Astrocyte of the cerebellum (primary cell): ENCODE measurements around the gene NR4A1.

Source experiments
- DNase-seq: peaks from one replicate; pipeline ENCODE4 v3.0.0-alpha.2; 2011; ENCODE audit warnings: low read depth
- H3K4me3 ChIP-seq: 2 replicates; pipeline ENCODE4 v1.5.1; 2011; ENCODE audit warnings: mild to moderate bottlenecking, low read depth, low read length, moderate library complexity
- in situ Hi-C: cut with HindIII; loops from 2 replicates; pipeline ENCODE4 v1.10.0; 2017; ENCODE audit warnings: low sequenced_read_pairs
- TF ChIP-seq, protein P1 (sequence below): IDR thresholded peaks from 2 replicates; pipeline ENCODE4 v1.5.1; 2012; ENCODE audit warnings: low read length, low read depth, moderate library complexity, mild to moderate bottlenecking; ENCODE audit errors: missing control alignments

NR4A1 gene

DNA sequence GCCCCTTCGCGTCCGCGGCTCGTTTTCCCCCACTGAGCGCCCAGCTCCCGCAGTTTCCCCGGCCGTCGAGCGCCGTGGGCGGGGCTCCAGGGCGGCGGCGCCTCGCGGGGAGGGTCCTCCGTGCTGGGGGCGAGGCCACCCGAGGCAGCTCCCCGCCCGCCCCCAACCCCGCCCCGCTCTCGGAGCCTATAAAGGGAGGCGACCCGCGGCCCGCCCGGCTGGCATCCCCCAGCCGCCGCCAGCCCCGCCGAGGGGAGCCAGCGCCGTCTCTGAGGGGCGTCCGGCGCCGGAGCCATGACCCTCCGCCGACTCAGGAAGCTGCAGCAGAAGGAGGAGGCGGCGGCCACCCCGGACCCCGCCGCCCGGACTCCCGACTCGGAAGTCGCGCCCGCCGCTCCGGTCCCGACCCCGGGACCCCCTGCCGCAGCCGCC, 44.5 kb upstream of the NR4A1 start, which contains the start of gene TAMALIN:
Gene TAMALIN, plus strand, starts transcription at position 221 of the 432 bp plus-strand sequence. Its CDS starts 74 bp downstream, at position 295.
- H3K4me3 ChIP-seq = peak within 1 kb of the TSS; percentile 65
- no peak for DNase-seq
- TF ChIP-seq, protein P1, sequence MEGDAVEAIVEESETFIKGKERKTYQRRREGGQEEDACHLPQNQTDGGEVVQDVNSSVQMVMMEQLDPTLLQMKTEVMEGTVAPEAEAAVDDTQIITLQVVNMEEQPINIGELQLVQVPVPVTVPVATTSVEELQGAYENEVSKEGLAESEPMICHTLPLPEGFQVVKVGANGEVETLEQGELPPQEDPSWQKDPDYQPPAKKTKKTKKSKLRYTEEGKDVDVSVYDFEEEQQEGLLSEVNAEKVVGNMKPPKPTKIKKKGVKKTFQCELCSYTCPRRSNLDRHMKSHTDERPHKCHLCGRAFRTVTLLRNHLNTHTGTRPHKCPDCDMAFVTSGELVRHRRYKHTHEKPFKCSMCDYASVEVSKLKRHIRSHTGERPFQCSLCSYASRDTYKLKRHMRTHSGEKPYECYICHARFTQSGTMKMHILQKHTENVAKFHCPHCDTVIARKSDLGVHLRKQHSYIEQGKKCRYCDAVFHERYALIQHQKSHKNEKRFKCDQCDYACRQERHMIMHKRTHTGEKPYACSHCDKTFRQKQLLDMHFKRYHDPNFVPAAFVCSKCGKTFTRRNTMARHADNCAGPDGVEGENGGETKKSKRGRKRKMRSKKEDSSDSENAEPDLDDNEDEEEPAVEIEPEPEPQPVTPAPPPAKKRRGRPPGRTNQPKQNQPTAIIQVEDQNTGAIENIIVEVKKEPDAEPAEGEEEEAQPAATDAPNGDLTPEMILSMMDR = no peak
- in situ Hi-C loops = no loop called here

DNA sequence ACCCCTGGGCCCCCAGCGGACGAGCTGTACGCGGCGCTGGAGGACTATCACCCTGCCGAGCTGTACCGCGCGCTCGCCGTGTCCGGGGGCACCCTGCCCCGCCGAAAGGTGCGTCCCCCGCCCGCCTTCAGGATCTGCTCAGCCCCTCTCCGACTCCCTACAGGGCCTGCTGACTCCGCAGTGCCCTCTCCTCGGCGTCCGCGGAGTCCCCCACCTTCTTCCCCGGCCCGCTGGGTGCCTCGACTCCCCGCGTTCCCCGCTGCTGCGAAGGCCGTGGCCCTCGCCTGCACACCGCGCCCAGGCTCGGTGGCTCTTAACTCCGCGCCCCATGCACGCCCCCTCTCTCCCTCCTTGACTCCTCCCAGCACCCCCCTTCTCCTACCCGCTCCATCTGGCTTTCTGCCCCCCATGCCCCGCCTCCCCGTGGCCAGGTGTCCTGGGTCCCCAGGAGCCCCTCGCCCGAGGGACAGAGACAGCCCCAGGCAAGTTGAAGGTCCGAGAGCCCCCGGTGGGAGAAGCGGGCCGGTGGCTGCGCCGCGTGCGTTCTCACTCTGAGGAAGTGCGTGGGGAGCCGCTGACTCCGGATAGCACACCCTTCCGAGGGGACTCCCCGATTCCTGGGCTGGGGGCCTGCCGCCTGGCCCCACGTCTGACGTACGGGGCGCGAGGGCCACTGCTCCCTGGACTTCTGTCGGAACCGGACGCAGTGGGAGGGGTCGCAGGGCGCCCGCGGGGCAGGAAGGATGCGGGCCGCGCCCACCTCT, 43.9 kb upstream of the NR4A1 start:
- peak overlapping the region; percentile 65 for H3K4me3 ChIP-seq
- TF ChIP-seq, protein P1 = no peak
- in situ Hi-C loops = no loop called here
- DNase-seq = no peak

DNA sequence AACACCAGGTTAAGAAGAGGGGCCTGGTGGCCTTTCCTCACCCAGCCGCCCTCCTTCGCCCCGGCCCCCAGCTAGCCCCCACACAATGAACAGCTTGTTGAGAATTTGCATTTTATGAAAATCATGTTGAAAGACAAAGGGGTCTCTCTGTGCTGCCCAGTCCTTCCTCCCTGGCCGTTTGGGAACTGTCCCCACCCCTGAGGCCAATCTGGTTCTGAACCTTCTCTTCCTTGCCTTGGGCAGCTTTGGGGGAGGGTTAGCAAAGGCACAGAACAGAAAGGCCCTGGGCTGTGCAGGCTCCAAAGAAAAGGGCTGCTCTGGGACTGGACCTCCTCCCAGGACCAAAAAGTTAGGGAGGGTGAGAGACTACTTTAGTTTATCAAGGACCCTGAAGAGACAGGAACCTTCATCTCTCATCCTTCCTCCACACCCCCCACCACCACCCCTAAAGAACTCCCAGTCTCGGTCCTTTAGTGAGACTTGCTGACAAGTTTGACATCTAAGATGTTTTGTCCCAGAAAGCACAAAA, 43.2 kb upstream of the NR4A1 start:
- TF ChIP-seq, protein P1 = no peak
- in situ Hi-C loops = no loop called here
- DNase-seq = no peak
- H3K4me3 ChIP-seq = peak overlapping the region; percentile 65

DNA sequence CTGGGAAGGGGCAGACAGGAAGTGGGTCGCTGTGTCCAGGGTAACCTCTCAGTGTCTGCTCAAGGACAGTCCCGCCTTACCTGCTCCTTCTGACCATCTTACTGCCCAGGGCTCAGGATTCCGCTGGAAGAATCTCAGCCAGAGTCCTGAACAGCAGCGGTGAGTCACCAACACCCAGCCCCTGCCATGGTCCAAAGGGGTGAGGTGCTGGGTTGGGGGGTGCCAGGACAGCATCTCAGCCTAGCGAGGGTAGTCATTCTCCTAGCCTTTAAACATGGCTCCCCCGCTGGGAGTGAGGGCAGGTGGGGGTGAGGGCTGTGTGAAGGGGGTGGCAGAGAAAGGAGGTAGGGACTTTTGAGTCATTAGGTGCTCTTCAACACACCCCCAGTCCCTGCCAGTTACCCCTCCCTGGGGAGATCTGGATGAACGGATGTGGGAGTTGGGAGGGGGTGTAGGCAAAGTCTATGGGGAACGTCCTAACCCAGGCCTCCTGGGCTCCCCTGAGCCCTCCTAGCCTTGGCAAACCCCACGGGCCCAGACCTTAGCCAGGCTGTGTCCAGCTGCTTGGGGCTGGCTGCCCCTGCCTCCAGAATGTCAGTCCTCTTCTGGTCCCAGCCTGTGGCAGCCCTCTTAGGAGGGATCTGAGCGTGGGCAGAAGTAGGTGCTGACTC, 42.0 kb upstream of the NR4A1 start:
- TF ChIP-seq, protein P1 = no peak
- H3K4me3 ChIP-seq = no peak overlapping the region
- in situ Hi-C loops = no loop called here
- DNase-seq = no peak

DNA sequence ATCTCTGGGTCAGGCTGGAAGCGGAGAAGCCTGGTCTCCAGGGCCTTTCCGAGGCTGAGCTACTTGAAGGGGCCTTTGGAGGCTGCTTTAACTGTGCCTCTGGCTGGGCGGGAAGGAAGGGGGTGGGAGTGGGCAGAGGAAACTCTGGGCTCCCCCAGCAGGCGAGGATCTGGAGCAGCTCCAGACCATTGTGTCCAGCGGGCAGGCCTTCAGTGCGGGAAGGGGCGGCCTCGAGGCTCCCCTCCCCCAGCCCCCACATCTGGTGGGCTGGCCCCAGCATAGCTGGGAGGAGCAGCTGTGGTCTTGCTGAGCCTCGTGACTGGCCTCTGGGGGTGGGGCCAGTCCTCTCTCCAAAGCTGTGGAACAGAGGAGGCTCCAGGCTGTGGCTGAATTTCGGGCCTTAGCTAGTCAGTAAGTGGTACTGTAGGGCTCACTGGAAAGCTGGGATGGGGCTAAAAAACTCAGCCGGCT, 41.1 kb upstream of the NR4A1 start:
- peak overlapping the region; percentile 2 for H3K4me3 ChIP-seq
- in situ Hi-C loops = no loop called here
- TF ChIP-seq, protein P1 = peak; percentile 29
- peak; percentile 55 for DNase-seq

DNA sequence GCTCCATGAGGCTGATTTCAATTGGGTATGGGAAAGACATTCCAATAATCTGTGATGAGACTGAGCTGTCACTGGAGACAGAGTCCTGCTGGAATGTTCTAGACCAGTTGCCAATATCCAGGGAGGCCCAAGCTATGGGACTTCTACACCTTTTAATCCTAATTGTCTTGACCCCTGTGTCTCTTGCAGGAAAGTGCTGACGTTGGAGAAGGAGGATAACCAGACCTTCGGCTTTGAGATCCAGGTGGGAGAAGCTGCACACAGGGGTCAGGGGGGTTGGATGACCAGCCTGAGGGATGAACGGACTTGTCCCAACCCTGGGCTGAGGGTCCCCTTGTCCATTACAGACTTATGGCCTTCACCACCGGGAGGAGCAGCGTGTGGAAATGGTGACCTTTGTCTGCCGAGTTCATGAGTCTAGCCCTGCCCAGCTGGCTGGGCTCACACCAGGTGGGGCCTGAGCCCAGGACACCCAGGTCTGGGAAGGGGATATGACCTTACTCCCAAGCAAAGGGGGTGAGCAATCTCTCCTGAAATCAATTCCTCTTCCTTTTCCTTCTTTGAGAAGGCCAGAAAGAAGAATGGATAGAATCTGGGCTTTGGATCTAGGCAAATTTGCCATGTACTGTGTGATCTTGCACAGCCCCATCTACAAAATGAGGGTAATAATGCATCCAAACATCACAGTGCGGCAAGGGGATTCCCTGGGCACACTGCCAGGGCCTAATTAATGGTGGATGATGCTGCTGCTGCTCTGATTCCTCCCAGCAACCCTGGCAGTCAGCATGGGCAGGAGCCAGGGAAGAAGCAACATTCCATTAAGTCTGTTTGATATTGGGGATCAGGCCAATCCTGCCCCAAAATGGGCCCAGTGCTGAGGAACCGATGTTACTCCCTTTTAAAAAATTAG, 40.3 kb upstream of the NR4A1 start:
- TF ChIP-seq, protein P1 = no peak
- DNase-seq = no peak
- in situ Hi-C loops = no loop called here
- H3K4me3 ChIP-seq = peak overlapping the region; percentile 2
